Stimulated activated CD8-positive, alpha-beta memory T cell treated with anti-CD3 and anti-CD28 coated beads, Interleukin-2, amount 100 ng/mL, for 1 hour (primary cell): ENCODE results near the gene LIX1.
"Not testable (repeated sequence)": the region's sequence is repeated elsewhere in the genome, so short reads cannot be mapped to it uniquely, and the experiment has no call there.

Experiments used
- DNase-seq, 2 donors: peaks; one replicate each; pipeline ENCODE4 v3.0.0-alpha.2; 2020; ENCODE audit warnings: low read depth in 2 of 2

LIX1 gene

GRCh38 chr5:97141539-97141938, 872 bp downstream of the LIX1 start:
- no peak for DNase-seq

DNA sequence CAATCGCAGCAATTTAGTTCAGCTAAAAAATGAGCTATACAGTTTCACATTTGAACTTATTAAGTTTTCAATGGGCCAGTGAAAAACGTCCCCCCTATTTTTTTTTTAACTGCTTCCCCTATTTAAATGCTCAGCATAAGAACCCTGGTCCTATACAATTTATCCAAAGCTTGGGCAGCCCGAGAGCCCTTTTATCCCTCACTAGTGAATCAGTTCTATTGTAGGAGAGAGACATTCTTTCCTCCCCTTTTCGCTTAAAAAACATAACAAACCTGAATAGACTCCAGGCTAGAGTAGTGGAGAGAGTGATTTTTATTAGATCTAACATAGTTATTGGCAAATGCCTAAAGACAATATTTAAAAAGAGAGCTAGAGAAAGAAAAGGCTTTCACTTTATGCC, 1.4 kb downstream of the LIX1 start:
- no peak for DNase-seq

GRCh38 chr5:97140250-97140649, 2.2 kb downstream of the LIX1 start:
- not testable (repeated sequence) for DNase-seq

GRCh38 chr5:97136475-97136874, 5.9 kb downstream of the LIX1 start:
- DNase-seq = no peak

DNA sequence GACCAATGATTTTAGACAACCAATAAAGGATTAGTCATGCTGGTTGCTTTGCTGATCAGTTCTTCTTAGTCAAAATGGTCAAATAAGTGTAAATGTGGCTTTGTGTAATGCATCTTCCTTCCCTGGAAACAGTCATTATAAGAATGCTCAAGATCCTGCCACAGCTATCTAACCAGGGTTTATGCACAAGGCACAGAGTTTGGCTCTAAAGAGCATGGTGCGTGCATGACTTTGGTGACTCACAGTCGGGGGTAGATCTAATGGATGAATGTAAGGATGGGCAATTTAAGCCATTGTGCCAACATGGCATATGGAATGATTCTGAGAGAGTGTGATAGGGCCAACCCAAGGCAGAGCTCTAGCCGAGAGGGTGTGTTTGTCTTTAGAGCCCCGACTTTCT, 6.5 kb downstream of the LIX1 start:
- DNase-seq = no peak

DNA sequence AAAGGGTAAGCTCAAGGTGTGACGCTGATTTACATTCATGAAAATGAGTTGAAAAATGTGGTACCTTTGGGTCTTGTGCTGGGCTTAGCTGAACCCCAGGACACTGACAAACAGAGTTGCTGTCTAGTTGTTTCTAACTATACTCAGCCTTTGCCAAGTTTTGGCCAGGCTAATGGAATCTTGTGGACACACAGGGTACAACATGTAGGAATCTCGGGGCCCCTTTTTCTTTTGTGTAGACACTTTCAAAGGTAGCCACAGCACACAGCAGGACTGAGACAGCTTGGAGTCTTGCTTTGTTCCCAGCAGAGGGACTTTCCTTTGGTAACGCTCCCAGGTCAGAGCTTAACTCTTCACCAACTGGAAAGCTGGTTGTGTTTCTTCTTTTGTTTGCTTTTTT, 7.8 kb downstream of the LIX1 start:
- no peak for DNase-seq

DNA sequence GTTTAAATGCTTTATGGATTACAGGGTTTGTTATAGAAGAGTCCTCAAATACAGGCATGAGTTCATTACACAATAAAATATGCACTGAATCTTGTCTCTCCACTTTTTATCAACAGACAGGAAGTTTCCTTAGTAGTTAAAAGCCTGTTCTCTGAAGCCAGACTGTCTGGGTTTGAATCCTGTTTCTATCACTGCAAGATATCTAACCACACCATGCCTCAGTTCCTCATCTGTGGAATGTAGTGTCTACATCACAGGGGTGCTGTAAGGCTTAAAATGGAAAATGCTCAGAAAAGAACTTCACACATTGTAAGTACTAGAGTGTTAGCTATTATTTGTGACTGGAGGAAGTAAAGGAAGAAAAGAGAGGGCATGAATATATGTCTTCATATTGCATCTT, 9.3 kb downstream of the LIX1 start:
- no peak for DNase-seq

DNA sequence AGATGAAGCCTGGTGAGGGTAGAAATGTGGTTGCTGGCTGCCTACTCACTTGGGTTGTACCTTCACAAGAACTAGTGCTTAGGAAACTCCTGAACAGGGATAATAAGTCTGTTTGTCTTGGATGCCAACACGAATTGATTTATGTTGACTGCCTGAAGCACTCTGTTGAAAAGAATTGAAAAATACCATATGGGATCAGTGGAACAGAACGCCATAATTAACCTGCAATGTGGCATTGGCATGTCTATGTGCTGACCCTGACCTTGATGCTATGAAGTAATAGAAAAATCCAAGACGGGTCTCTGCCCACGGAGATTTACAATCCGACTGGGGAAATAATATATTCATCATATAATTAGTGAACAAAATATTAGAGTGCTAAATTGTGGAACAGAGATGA, 10.5 kb downstream of the LIX1 start:
- no peak for DNase-seq

- DNase-seq = no peak
These were observed 11.2 kb downstream of the LIX1 start for GRCh38 chr5:97131139-97131710.

DNA sequence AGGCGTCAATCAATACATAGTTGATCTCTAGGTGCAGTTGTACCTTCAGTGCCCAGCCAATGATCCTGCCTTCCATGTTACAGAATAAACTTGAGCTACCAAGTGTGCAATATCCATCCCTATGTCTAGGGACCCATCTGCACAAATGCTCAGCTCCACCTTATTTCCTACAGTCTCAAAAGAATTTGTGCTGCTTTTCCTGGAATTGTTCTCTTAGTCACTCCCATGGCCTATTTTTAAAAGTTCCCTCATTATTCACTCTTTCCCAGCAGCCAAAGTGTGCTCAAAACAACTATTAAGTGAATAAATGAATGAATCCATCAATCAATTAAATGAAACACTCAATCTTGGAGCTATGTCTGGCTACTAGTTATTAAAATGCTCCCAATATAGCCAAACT, 14.7 kb downstream of the LIX1 start:
- no peak for DNase-seq

DNA sequence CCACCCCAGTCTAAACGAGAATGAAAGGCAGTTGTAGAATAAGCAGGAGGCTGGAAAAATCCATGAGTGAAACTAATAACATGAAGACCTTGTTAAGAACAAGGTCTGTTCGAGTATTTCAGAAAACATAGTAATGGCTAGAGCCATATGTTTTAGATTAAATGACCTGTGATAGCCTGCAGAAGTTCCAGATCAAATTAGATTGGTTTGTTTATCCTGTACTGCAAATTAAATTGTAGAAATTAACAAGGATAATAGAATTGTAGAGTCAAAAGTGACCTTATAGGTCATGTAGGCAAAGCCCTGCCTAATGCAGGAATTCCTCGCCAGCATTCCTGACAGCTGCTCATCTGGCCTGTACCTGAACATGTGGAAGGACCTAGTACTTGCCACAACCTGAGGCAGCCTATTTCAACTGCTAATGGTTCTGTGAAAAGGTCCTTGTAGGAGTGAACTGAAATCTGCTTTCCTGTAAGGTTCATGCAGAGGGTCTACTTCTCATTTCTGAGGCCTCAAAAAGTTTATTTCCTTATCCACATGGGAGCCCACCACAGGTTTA, 17.2 kb downstream of the LIX1 start:
- DNase-seq = no peak

- DNase-seq = no peak
These were observed 18.1 kb downstream of the LIX1 start for GRCh38 chr5:97124335-97124734.

DNA sequence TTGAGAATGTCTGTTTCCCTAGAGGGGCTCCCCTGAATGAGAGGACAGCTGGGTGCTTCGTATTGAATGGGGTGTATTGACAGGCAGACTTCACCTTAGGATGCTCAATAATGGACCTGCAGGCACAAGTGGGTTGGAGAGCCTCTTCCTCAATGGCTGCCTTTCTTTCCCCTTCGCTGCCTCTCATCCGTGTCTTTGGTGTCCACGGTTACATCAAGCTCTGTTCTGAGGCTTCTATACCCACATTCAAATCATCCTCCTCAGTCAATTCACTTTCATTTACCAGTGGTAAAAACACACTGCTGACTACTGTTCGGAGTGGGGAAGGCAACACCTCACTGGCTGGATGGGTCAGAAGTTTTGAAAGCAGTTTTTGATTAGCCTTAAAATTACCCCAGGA, 20.6 kb downstream of the LIX1 start:
- no peak for DNase-seq

- DNase-seq = no peak
These were observed 22.2 kb downstream of the LIX1 start for GRCh38 chr5:97120195-97120594.

DNA sequence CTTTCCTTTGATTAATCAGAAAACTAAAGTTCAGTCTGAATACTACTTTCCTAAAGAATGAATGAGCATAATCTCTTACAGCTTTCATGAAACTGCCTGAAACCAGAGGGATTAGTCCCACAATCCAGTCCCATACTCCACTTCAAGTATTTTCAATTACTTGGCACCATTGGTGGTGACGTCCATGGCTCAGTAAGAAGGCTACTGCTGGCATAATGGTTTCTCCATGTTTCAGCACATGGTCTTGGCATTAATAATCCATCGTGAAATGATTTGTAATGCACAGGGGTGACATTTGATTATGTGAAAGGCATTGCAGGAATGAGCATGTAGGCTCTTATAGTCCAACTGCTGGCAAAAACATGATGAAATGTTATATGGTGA, 23.4 kb downstream of the LIX1 start:
- DNase-seq = no peak

GRCh38 chr5:97118261-97119006, 24.0 kb downstream of the LIX1 start:
- DNase-seq = no peak

GRCh38 chr5:97115932-97116331, 26.5 kb downstream of the LIX1 start:
- no peak for DNase-seq

DNA sequence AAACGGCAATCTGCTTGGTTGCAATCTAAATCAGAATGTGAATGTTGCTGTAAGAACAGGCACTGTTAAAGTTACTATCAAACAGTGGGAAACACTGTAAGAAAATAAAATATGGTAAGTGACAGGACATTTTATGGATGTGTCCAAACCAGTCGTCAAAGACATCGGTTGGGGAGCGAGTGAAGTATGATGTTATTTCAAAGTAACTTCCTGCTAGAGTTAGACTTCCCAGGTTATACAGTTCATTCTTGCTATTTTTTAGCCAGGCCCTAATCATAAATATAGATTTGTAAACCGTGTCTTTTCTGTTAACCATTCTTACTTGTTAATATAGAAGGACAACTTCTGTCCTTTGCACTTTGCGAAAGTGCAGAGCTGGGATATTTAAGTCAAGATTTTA, 30.2 kb downstream of the LIX1 start:
- DNase-seq = no peak

- DNase-seq = no peak
These were observed 30.8 kb downstream of the LIX1 start for GRCh38 chr5:97111616-97112015.

- no peak for DNase-seq
These were observed 31.4 kb downstream of the LIX1 start for GRCh38 chr5:97111004-97111403.

DNA sequence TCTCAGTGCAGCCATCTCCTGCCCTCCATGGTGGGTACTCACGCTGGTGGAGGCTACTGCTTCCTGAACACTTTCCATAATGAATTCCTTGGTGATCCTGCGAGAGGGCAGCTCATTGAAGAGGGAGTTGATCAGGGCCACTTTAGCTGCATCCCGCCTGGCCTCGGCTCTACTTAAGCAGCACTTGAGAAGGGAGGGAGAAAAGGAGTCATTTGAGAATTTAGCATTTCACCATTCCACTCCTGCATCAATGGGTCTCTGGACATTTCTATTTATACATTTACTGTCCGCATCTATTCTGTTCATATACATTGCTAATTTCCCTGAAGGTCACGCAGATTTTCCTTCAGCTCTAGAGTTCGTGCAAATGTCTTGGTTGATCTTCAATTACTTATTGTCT, 35.1 kb downstream of the LIX1 start:
- DNase-seq = no peak

DNA sequence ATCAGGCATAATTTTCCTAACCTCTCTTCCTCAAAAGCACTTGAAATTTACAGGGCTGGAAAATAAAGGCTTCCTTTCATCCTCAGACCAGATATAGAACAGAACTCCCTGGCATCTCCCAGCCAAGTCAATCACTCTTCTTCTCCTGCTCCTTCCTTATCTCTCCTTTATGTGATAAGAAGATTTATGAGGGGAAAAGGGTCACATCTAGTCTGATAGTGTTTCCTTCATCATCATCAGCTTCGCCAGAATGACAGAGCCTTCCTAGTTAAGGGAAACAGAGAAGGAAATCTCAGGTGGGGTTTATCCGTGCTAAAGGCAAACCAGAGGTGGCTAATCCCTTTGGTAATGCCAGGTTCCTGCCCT, 36.2 kb downstream of the LIX1 start:
- DNase-seq = no peak

- DNase-seq = no peak
These were observed 36.8 kb downstream of the LIX1 start for GRCh38 chr5:97105501-97106215.
